ENCODE measurements around the gene SPRR2F. TPM values are rescaled to one million over a fixed set of nuclear protein-coding genes. Genes with fewer than 3 reads are reported as not detected.

The SPRR2F gene
- polyA plus RNA-seq, 3 donors = not detected

- Mint-ChIP-seq H3K4me3 (no peak overlapping the region), H3K4me1 (no peaks in the 10 kb centered on the region), H3K27ac (no peak overlapping the region), H3K36me3 (no peaks in the 10 kb centered on the region), H3K9me3 (peaks cover 0 to 4% (median 0%) of the 10 kb centered on the region in 7 donors), H3K27me3 (ENCODE audit: low read depth in 3 of 3) (peaks cover 2 to 14% (median 4%) of the 10 kb centered on the region in 3 donors)
- Histone ChIP-seq H3K4me3 (replicated peaks in 1 of 3; ENCODE audit: low read depth in 2 of 3, low read length in 3 of 3) (no peak overlapping the region), H2AFZ (ENCODE audit: insufficient read depth, low read depth, low read length, poor library complexity, severe bottlenecking) (no peak overlapping the region), H3K4me2 (replicated peaks; ENCODE audit: extremely low read depth, low read length, poor library complexity, severe bottlenecking) (no peak overlapping the region), H3K27ac (ENCODE audit: low read depth in 1 of 2, low read length in 2 of 2) (no peak overlapping the region), H3K9me3 (replicated peaks in 1 of 2; ENCODE audit: control insufficient read depth in 1 of 2, insufficient read depth in 1 of 2, low read length in 2 of 2) (no peaks in the 10 kb centered on the region), H3K9ac (ENCODE audit: insufficient read depth, low read length, poor library complexity, severe bottlenecking) (no peak overlapping the region), H4K20me1 (ENCODE audit: insufficient read depth, low read length) (no peaks in the 10 kb centered on the region), H3K4me1 (ENCODE audit: control insufficient read depth in 1 of 2, insufficient read depth in 2 of 2, low read length in 2 of 2) (no peaks in the 10 kb centered on the region), H3K27me3 (ENCODE audit: control insufficient read depth in 2 of 2, insufficient read depth in 2 of 2, low read length in 2 of 2) (peaks cover 2 to 3% of the 10 kb centered on the region in 2 donors), H3K36me3 (replicated peaks in 1 of 2; ENCODE audit: control insufficient read depth in 1 of 2, insufficient read depth in 2 of 2, low read length in 2 of 2) (no peaks in the 10 kb centered on the region), H3K79me2 (ENCODE audit: insufficient read depth, low read length) (no peaks in the 10 kb centered on the region)
- no peak for DNase-seq
- intact Hi-C loops (cut with micrococcal nuclease) = no loop called here
- TF ChIP-seq, protein P1, sequence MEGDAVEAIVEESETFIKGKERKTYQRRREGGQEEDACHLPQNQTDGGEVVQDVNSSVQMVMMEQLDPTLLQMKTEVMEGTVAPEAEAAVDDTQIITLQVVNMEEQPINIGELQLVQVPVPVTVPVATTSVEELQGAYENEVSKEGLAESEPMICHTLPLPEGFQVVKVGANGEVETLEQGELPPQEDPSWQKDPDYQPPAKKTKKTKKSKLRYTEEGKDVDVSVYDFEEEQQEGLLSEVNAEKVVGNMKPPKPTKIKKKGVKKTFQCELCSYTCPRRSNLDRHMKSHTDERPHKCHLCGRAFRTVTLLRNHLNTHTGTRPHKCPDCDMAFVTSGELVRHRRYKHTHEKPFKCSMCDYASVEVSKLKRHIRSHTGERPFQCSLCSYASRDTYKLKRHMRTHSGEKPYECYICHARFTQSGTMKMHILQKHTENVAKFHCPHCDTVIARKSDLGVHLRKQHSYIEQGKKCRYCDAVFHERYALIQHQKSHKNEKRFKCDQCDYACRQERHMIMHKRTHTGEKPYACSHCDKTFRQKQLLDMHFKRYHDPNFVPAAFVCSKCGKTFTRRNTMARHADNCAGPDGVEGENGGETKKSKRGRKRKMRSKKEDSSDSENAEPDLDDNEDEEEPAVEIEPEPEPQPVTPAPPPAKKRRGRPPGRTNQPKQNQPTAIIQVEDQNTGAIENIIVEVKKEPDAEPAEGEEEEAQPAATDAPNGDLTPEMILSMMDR (IDR thresholded peaks at IDR 0.05) = no peak
- WGBS (ENCODE audit: insufficient coverage) = no CpG with 5 or more reads among the region's 3 CpGs
These were observed 39.2 kb upstream of the SPRR2F start for GRCh38 chr1:153152481-153152880.

DNA sequence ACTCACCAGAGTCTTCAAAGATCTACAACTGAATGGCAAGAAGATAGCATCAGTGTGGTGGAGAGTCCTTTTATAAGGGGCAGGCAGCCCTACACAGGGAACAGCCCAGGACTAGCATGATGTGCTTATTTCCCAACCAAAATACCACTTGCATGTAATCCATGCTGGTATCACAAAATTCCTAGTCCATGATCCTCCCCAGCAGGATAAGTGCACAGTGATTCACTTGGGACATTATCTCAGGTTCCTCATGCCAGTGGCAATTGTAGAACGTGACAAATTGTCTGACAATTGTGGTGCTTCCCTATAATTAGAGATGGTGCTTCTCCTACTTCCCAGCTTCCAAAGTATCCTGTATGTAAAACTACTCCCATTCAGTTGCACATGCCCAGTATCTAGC, 37.5 kb upstream of the SPRR2F start, which contains the start of gene SPRR2G:
TSS of gene SPRR2G (minus strand) at position 45 of the 400 bp plus-strand sequence. CDS start 780 bp downstream, outside the sequence.
- H3K27me3 Mint-ChIP-seq (ENCODE audit: low read depth in 3 of 3) = peaks cover 2 to 15% (median 6%) of the 10 kb centered on the region in 3 donors
- Histone ChIP-seq H2AFZ (ENCODE audit: insufficient read depth, low read depth, low read length, poor library complexity, severe bottlenecking) (no peak within 1 kb of the TSS), H3K79me2 (ENCODE audit: insufficient read depth, low read length) (no peaks in the 10 kb centered on the region), H3K27ac (ENCODE audit: low read depth in 1 of 2, low read length in 2 of 2) (no peak within 1 kb of the TSS), H4K20me1 (ENCODE audit: insufficient read depth, low read length) (no peaks in the 10 kb centered on the region), H3K36me3 (replicated peaks in 1 of 2; ENCODE audit: control insufficient read depth in 1 of 2, insufficient read depth in 2 of 2, low read length in 2 of 2) (no peaks in the 10 kb centered on the region), H3K9me3 (replicated peaks in 1 of 2; ENCODE audit: control insufficient read depth in 1 of 2, insufficient read depth in 1 of 2, low read length in 2 of 2) (no peaks in the 10 kb centered on the region), H3K4me2 (replicated peaks; ENCODE audit: extremely low read depth, low read length, poor library complexity, severe bottlenecking) (no peak within 1 kb of the TSS), H3K9ac (ENCODE audit: insufficient read depth, low read length, poor library complexity, severe bottlenecking) (no peak within 1 kb of the TSS), H3K4me3 (replicated peaks in 1 of 3; ENCODE audit: low read depth in 2 of 3, low read length in 3 of 3) (no peak within 1 kb of the TSS), H3K27me3 (ENCODE audit: control insufficient read depth in 2 of 2, insufficient read depth in 2 of 2, low read length in 2 of 2) (peaks cover 2 to 3% of the 10 kb centered on the region in 2 donors), H3K4me1 (ENCODE audit: control insufficient read depth in 1 of 2, insufficient read depth in 2 of 2, low read length in 2 of 2) (no peaks in the 10 kb centered on the region)
- TF ChIP-seq, protein P1 (IDR thresholded peaks at IDR 0.05) = no peak
- intact Hi-C loops (cut with micrococcal nuclease) = no loop called here
- no peak within 1 kb of the TSS for H3K4me3 Mint-ChIP-seq
- H3K9me3 Mint-ChIP-seq = peaks cover 0 to 4% (median 0%) of the 10 kb centered on the region in 7 donors
- no peaks in the 10 kb centered on the region for H3K4me1 Mint-ChIP-seq
- H3K36me3 Mint-ChIP-seq = no peaks in the 10 kb centered on the region
- H3K27ac Mint-ChIP-seq = no peak within 1 kb of the TSS
- WGBS (ENCODE audit: insufficient coverage) = 60% methylated on average over 1 of the region's 1 CpG
- no peak for DNase-seq

Data from CD14-positive monocyte (primary cell).